GM21723 (cell line): Measurements from ENCODE around the gene NDC80.
"Not testable (repeated sequence)": the region's sequence is repeated elsewhere in the genome, so short reads cannot be mapped to it uniquely, and the experiment has no call there.

Source experiments
- ATAC-seq: cut with Tn5 transposase; IDR thresholded peaks from one replicate; pipeline ENCODE4 v1.9.1; 2021; ENCODE audit warnings: mild to moderate bottlenecking, moderate library complexity; ENCODE audit not compliant: unreplicated experiment

NDC80 gene

GRCh38 chr18:2662288-2662687, 90.9 kb downstream of the NDC80 start:
- not testable (repeated sequence) for ATAC-seq

- ATAC-seq, result no peak
Observed at GRCh38 chr18:2662990-2663389, 91.6 kb downstream of the NDC80 start.
